Stimulated activated CD4-positive, alpha-beta T cell treated with anti-CD3 and anti-CD28 coated beads, Interleukin-4, amount 100 ng/mL, for 4 hours (primary cell): ENCODE measurements around the gene MDM2.
"Not testable (repeated sequence)": the region's sequence is repeated elsewhere in the genome, so short reads cannot be mapped to it uniquely, and the experiment has no call there.

Source experiments
- DNase-seq, 2 experiments: peaks; one replicate each; pipeline ENCODE4 v3.0.0-alpha.2; 2020

Gene MDM2

DNA sequence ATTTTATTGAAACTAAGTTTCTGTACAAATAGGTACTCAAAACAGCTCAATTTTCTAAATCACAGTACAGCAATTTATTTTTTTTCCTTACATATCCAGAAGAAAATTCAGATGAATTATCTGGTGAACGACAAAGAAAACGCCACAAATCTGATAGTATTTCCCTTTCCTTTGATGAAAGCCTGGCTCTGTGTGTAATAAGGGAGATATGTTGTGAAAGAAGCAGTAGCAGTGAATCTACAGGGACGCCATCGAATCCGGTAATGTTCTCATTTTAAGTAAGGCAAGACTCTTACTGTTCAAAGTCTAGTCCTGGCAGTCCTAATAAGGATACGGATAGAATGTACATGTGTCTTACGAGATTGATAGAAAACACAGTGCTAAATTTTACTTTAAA is 20.7 kb downstream of the MDM2 start:
- DNase-seq, result no peak

DNA sequence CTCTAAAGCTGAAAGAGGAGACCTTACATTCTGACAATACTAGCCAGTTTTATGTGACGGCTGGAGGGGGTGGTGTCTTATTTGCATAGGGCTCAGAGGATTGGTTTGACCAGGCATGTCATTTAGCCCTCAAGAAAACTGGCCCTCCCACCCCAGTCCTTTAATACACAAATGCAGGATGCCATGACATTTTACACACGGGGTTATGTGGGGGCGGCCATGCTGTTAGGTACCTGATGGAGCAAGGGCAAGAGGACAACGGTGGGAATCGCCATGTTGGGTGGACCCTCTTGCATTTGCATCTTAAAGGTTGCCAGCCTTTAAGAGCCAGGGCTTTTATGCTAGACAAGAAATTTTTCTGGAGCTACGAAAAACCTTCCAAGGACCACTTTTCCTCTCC is 23.3 kb downstream of the MDM2 start:
- no peak for DNase-seq

DNA sequence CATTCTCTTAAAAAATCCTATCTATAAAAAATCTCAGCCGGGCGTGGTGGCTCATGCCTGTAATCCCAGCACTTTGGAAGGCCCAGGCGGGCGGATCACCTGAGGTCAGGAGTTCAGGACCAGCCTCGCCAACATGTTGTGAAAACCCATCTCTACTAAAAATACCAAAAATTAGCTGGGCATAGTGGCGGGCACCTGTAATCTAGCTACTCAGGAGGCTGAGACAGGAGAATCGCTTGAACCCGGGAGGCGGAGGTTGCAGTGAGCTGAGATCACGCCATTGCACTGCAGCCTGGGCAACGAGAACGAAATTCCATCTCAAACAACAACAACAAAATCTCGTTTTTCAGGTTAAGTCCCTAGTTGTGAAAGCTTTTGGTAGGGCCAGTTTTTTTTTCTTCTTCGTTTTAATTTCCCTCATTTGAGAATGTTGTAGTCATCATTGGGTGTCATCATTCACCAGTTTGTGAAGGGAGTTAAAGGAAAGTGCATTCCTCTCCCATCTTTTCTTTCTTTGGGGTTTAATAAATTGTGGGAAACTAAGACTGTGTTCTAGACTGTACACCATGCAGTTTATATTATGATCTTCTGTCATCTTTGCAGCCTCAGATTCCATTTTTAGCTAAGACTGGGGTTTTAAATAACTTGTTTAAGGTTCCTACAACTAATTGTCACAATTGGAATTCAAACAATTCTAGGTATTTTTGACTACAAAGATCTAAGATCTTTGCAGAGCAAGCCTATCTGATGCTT is 23.9 kb downstream of the MDM2 start:
- no peak for DNase-seq

DNA sequence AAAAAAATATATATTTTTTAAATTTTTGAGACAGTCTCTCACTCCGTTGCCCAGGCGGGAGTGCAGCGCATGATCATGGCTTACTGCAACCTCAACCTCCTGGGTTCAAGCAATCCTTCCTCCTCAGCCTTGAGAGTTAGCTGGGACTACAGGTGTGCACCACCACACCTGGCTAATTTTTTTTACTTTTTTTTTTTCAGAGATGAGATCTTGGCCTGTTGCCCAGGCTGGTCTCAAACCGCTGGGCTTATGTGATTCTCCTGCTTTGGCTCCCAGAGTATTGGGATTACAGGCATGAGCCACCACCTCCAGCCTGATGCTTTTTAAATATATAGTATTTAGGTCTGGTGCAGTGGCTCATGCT is 24.5 kb downstream of the MDM2 start:
- no peak for DNase-seq

DNA sequence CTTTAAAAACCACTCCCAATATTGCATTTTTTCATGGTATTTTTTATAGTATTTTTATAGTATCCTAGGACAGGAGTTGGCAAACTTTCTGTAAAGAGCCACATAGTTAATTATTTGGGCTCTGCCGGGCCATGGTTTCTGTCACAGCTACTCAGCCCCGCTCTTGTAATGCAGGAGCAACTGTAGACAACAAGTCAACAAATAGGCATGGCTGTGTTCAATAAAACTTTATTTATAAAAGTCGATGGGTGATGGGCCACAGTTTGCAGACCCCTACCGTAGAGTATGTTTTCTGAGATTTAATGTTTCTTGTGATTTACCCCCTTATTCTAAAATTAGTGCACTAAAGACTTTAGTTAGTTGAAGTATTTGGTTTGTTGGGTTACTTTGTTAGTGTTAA is 25.5 kb downstream of the MDM2 start:
- DNase-seq, result no peak

DNA sequence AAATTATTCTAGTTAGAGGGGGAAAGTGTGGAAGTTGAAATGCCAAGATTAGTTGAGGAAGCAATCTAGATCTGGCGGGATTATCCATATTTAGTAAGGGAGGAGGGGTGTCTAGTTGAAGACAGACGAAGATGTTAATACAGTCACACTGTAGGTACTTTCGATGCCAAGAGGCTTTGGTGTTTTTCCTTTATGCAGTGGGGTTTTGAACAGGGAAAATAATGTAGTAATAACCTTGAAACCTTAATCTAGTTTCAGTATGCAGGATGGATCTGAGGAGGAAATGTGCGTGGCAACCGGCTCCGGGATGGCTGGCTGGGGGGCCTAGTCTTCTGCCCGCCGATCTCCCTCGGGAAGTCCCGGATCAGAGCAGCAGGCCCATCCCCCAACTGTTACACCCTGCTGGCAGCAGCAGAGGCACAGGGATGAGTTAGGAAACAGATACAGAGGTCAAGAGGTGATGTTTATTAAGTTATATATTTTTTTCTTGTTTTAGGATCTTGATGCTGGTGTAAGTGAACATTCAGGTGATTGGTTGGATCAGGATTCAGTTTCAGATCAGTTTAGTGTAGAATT is 27.4 kb downstream of the MDM2 start:
- no peak for DNase-seq

DNA sequence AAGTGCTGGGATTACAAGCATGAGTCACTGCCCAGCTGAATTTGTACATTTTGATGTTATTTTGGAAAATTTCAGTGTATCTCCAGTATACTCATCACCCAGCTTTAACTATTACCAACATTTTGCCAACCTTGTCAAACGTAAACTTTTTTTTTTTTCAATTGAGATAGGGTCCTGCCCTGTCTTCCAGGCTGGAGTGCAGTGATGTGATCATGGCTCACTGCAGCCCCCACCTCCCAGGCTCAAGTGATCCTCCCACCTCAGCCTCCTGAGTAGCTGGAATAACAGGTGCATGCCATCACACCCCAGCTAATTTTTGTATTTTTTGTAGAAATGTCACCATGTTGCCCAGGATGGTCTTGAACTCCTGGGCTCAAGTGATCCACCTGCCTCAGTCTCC is 29.2 kb downstream of the MDM2 start:
- DNase-seq, result no peak

DNA sequence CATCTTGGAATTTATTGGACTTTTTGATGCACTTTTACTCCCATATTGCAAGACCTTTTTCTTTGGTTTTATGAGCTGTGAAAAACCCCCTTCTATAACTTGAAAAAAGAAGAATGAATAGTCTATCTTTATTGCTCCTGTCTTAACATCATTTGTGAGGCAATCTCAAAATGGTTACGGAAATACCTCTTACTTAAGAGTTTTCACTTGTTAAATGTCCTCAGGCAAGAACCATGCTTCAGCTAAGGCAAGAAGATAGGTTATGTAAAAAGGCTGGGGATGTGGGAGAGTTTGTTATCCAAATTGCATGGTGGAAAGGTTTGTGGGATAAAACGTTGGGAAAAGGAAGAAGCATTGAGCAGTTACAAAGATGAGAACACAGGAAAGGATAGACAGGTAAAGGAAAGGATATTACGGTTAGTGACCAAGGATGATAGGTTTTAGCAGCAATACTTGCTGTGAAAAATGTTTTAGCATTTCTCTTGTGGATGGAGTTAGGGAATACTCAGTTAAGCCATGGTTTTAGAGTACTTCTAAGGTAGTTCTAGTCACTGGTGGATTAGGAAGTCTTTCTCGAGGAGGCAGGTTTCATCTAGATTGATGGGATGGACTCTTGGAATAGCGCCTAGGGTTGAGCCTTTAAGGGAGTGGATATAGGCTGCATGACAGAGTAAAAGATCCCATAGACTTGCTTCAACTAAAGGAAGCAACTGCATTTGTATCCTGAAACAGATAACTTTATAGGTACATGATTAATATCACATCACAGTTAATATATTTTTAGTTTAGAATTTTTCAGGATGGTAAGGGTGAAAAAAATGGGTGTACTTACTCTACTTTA is 30.3 kb downstream of the MDM2 start:
- no peak for DNase-seq

DNA sequence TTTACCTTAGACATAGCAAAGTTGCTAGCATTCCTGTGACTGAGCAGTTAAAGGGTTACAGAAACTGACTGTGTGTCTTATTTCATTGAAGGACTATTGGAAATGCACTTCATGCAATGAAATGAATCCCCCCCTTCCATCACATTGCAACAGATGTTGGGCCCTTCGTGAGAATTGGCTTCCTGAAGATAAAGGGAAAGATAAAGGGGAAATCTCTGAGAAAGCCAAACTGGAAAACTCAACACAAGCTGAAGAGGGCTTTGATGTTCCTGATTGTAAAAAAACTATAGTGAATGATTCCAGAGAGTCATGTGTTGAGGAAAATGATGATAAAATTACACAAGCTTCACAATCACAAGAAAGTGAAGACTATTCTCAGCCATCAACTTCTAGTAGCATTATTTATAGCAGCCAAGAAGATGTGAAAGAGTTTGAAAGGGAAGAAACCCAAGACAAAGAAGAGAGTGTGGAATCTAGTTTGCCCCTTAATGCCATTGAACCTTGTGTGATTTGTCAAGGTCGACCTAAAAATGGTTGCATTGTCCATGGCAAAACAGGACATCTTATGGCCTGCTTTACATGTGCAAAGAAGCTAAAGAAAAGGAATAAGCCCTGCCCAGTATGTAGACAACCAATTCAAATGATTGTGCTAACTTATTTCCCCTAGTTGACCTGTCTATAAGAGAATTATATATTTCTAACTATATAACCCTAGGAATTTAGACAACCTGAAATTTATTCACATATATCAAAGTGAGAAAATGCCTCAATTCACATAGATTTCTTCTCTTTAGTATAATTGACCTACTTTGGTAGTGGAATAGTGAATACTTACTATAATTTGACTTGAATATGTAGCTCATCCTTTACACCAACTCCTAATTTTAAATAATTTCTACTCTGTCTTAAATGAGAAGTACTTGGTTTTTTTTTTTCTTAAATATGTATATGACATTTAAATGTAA is 31.5 kb downstream of the MDM2 start:
- DNase-seq, result no peak

DNA sequence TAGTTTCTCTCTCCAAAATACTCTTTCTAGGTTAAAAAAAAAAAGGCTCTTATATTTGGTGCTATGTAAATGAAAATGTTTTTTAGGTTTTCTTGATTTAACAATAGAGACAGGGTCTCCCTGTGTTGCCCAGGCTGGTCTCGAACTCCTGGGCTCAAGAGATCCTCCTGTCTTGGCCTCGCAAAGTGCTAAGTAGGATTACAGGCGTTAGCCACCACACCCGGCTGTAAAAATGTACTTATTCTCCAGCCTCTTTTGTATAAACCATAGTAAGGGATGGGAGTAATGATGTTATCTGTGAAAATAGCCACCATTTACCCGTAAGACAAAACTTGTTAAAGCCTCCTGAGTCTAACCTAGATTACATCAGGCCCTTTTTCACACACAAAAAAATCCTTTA is 33.2 kb downstream of the MDM2 start:
- not testable (repeated sequence) for DNase-seq

DNA sequence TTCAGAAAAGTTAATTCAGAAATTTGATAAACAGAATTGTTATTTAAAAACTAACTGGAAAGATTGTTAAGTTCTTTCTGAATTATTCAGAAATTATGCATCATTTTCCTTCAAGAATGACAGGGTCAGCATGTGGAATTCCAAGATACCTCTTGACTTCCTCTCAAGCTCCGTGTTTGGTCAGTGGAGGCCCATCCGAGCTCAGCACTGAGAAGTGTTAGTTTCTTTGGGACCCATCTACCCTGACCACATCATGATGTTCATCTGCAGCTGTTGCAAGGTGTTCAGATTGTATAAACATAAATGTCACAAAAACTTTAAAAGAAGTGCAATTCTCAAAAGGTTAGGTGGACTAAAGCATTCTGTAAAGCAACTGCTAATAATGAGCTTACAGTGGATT is 33.7 kb downstream of the MDM2 start:
- no peak for DNase-seq

DNA sequence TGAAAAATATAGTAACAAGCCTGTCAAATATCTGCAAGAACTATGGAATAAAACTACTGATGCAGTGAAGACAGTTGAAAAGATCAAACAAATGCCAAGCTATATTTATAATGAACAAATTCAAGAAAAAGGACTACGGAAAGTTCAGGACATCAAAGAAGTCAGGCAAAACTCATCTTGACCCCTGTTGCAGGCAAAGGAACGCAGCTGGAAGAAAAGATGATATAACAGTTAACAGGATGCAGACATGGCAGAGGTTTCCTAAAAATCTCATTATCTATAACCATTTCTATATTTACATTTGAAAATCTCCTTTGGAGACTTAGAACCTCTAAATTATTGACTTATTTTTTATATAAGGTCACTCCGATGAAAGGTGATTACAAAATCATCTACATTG is 34.1 kb downstream of the MDM2 start:
- DNase-seq, result no peak

DNA sequence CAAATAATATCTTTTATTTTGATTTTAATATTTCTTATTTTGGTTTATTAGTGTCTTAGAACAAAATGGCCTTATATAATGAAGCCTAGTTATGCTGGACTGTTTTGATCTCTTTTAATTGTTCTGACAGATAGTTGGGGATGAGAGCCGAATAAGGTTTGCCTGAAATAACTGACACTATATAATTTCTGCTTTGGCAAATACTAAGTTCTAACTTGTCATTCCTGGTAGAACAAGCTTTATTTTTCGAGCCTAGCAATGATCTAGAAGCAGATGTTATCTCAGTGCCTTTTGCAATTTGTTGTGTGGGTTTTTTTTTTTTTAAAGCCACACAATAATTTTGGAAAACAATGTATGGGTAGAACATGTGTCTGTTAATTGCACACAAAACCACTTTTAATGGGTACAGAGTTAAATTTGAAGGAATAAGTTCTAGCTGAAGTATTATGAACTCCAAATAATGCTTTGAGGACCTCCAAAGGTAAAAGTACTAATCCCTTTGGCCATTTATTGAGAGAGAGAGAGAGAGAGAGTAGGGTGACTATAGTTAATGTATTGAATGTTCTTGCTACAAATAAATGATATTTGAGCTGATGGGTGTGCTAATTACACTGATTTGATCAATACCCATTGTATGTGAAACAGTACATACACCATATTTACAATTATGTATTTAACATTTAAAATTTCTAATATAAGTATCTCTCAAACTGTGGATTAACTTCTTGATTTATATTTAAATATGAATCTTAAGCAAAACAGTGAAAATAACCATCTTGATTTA is 35.0 kb downstream of the MDM2 start:
- DNase-seq, result no peak

DNA sequence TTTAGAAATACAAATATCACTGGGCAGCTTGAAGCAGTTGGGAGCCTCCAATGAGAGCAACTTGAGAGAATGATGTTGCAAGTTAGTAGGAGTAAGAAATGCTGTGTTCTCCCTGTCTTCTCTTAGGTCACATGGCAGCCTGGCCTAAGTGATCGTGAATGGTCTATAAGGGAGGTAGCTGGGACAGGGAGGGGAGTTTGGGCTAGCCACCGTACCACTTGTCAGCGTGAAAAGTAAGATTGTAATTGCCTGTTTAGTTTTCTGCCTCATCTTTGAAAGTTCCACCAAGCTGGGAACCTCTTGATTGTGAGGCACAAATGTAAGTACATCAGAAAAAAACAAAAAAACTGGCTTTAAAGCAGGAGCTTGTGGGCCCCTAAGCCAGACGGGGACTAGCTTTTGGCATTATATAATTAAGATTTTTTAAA is 36.4 kb downstream of the MDM2 start:
- DNase-seq, result no peak

DNA sequence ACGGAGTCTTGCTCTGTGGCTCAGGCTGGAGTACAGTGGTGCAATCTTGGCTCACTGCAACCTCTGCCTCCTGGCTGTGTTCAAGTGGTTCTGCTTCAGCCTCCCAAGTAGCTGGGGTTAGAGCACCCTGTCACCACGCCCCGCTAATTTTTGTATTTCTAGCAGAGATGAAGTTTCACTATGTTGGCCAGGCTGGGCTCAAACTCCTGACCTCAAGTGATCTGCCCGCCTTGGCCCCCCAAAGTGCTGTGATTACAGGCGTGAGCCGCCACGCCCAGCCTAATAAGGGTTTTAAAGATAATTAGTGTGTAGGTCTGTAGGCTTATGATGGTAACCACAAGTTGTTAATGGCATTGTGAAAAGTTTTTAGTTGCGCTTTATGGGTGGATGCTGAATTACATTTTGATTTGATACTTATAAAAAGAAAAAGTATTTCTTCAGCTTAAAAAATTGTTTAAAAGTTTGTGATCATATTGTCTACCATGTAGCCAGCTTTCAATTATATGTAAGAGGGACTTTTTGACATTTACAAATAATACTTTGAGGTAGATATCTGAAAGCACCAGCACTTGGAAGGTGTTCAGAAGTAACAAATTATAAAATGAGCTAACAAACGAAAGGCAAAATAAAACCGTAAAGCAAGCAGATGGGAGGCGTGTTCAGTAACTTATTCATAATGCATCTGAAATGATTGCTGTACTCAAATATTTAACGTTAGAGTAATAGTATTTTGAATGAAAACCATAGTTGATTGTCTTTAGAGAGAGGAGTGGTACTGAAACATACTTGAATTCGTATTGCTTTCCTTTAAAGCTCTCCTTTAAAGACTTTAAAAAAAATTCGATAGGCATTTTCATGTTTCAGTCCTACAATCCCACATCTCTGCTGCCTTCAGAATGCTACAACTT is 37.1 kb downstream of the MDM2 start:
- no peak for DNase-seq

DNA sequence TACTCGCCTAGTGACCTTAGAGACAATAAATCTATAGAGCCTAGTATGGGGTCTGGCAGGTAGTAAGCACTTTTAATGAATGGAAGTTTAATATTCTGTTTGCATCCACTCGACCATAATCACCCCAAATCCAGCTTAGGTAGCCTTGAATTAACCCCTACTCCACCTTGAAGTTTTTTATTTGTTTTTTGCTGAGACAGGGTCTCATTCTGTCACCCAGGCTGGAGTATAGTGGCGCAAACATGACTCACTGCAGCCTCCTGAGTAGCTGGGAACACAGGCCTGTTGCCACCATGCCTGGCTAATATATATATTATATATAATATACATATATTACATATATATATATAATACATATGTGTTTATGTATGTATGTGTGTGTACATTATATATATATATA is 38.8 kb downstream of the MDM2 start:
- no peak for DNase-seq

DNA sequence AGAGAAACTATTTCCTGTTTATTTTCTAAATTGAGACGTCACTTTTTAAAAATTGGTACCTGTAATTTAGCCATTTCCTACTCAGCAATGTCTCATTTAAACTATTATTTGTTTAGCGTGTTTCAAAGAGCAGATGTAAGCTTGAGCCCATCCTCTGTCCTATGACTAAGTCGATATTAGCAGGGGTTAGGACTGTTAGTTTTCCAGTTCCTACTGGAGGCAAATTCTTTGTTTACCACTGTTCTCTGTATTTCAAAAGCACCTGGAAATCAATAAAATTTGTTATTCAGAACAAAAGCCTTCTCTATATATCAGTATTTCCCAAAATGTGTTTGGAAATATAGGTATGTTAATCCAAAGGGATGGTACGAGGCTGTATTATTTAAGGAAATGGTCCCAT is 42.4 kb downstream of the MDM2 start:
- DNase-seq, result no peak

DNA sequence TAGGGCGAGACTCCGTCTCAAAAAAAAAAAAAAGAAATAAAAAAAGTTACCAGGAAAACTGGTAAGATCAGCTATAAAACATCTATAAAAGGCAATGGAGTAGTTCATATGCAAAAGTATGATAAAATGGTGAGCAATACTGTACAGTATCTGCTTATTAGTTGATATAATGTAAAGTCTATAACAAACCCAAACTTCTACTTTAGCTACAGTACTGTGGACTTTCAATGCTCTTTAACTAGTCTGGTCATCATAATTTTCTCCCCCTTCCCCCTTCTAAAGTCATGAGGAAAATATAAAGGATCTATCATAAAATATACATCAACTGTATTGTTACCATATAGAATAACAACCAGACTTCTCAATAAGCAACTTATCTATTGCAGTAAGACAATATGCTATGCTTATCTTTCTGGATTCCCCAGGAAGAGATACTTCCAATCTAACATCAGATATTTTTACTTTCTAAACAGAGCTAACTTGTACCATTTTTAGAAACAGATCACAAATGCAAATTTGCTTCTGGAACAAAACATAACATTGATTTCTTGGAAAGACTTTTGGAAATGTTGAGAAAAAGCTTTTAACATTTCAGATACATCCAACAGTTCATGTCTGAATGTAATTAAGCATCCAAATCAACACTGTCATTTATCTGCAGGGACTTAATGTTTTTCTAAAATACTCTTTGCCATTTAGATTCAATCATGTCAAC is 43.8 kb downstream of the MDM2 start:
- no peak for DNase-seq

DNA sequence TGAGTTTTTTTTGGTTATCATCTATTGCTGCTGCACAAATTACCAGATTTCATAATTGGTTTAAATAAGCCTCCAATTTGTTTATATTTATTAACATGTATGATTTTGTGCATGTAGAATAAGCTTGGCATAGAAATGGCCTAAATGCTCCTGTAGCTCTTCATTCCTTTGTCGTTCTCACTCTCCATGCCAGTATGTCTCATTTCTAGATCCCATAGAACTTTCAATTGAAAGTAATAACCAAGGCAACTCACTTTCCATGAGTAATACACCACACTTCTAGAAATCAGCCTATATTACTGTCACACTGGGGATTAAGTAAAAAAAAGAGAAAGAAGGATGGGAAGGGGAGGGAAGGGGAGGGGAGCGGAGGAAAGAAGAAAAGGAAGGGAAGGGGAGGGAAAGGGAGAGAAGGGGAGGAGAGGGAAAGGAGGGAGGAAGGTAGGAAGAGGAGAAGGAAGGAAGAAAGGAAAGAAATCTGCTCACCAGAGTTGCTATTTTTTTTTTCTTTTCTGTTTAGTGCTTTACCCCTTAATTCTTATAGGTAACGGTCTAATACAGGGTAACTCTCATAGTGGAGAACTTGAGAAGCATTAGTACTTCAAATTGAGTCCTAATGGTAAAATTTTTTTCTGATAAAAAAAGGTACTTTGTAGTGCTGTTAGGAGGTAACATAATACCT is 45.6 kb downstream of the MDM2 start:
- no peak for DNase-seq

DNA sequence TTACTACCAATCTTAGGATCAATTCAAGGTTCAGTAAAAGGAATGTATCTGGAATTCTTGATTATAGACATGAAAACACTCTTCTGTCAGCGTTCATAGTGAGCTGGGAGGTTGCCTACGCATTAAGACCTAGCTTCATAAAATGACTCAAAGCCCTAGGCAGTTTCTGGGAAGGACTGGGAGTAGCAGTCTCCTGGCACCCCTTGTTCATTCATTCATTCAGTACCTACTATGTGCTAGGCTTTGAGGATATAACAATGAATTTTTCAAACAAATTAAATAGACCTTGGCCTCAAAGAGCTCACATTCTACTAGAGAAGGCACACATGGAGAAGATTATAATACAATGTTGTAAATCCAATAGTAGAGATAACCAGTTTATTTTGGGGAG is 46.1 kb downstream of the MDM2 start:
- DNase-seq, result no peak
